Activated CD4-positive, alpha-beta memory T cell treated with anti-CD3 and anti-CD28 coated beads for 36 hours (primary cell): ENCODE data around the gene CDK11A. TPM values are rescaled to one million over a fixed set of nuclear protein-coding genes. Genes with fewer than 3 reads are reported as not detected.

ENCODE experiments used
- total RNA-seq, 2 experiments: library from RNA; stranded (reverse); gene quantifications; one replicate each; pipeline ENCODE4 v1.2.3, GENCODE V29; 2021

CDK11A gene
- total RNA-seq, 2 experiments from 2014 or later, result 44.5 to 49.1 TPM

Other genes with a start within 250 kb of the CDK11A start
- gene ATAD3A, start 212.2 kb downstream of the CDK11A start, total RNA-seq, result 10 to 100 TPM; 45.7 to 46.7 TPM
- under 1 TPM in 1 of 2 experiments, not detected in 1; 0.29 TPM for gene TMEM240, start 183.7 kb downstream of the CDK11A start, total RNA-seq
- 100 to 1,000 TPM; 106 to 107 TPM for gene SSU72, start 149.5 kb downstream of the CDK11A start, total RNA-seq
- 1 to 10 TPM; 1.5 to 1.6 TPM for gene FNDC10, start 124.2 kb downstream of the CDK11A start, total RNA-seq
- gene MIB2, start 108.9 kb downstream of the CDK11A start, total RNA-seq, result 10 to 100 TPM; 31.1 to 36.1 TPM
- 1 to 10 TPM in 1 of 2 experiments, under 1 TPM in 1; 0.61 to 1.1 TPM for gene MMP23B, start 92.2 kb downstream of the CDK11A start, total RNA-seq
- gene CDK11B, start 65.4 kb downstream of the CDK11A start, total RNA-seq, result 10 to 100 TPM; 32.4 to 36.9 TPM
- 10 to 100 TPM; 29.0 to 30.1 TPM for gene SLC35E2B, start 31.6 kb downstream of the CDK11A start, total RNA-seq
- gene NADK, start 54.1 kb upstream of the CDK11A start, total RNA-seq, result 10 to 100 TPM; 56.2 to 57.4 TPM
- 100 to 1,000 TPM; 396 to 403 TPM for gene GNB1, start 166.7 kb upstream of the CDK11A start, total RNA-seq
- under 1 TPM; 0.26 to 0.27 TPM for gene CALML6, start 190.9 kb upstream of the CDK11A start, total RNA-seq
- under 1 TPM; 0.33 to 0.34 TPM for gene TMEM52, start 194.9 kb upstream of the CDK11A start, total RNA-seq